Keratinocyte (primary cell): ENCODE data around the gene MAP3K10. TPM values are rescaled to one million over a fixed set of nuclear protein-coding genes. Genes with fewer than 3 reads are reported as not detected.

Source experiments
- DNase-seq: peaks from one replicate; pipeline ENCODE4 v3.0.0-alpha.2; 2011; ENCODE audit warnings: low read depth, missing footprints, low spot score
- FAIRE-seq: peaks from 2 replicates; lab custom pipeline; 2011; peaks lifted over from hg19 to GRCh38; lab: Jason Lieb, UNC
- H2AFZ ChIP-seq: 2 replicates; pipeline ENCODE4 v1.6.0; 2012; ENCODE audit warnings: low read length, control low read depth, inconsistent platforms; ENCODE audit not compliant: control insufficient read depth
- H3K27ac ChIP-seq: 2 replicates; pipeline ENCODE4 v1.5.1; 2011; ENCODE audit warnings: low read length; ENCODE audit not compliant: control insufficient read depth, insufficient read depth
- H3K27me3 ChIP-seq: 3 replicates; pipeline ENCODE4 v1.6.0; 2011; ENCODE audit warnings: low read length; ENCODE audit not compliant: control insufficient read depth, insufficient read depth; ENCODE audit errors: extremely low read depth
- H3K36me3 ChIP-seq, 2 experiments: 2 replicates in 1 of 2; 3 replicates in 1 of 2; pipeline ENCODE4 v1.5.1; 2011; ENCODE audit warnings: low read length in 2 of 2, mild to moderate bottlenecking in 1 of 2; ENCODE audit not compliant: control insufficient read depth in 2 of 2, insufficient read depth in 2 of 2; ENCODE audit errors: extremely low read depth in 1 of 2
- H3K4me1 ChIP-seq: 3 replicates; pipeline ENCODE4 v1.5.1; 2011; ENCODE audit warnings: low read length; ENCODE audit not compliant: control insufficient read depth, insufficient read depth; ENCODE audit errors: extremely low read depth
- H3K4me2 ChIP-seq: 3 replicates; pipeline ENCODE4 v1.6.0; 2011; ENCODE audit warnings: low read depth, low read length; ENCODE audit not compliant: control insufficient read depth, insufficient read depth; ENCODE audit errors: extremely low read depth
- H3K4me3 ChIP-seq, 3 experiments: fragments of 200-600 bp in 1 of 3; sonication (generic) in 1 of 3; 2 replicates in 2 of 3; 3 replicates in 1 of 3; pipeline ENCODE4 v1.5.1; 2011 to 2016; ENCODE audit warnings: low read length in 3 of 3, mild to moderate bottlenecking in 3 of 3, control low read depth in 2 of 3, inconsistent platforms in 1 of 3, low read depth in 1 of 3, mixed read lengths in 1 of 3, mixed run types in 1 of 3, moderate library complexity in 1 of 3; ENCODE audit not compliant: control insufficient read depth in 2 of 3, insufficient read depth in 2 of 3; ENCODE audit errors: extremely low read depth in 1 of 3
- H3K79me2 ChIP-seq: 2 replicates; pipeline ENCODE4 v1.6.0; 2012; ENCODE audit warnings: low read length; ENCODE audit not compliant: control insufficient read depth, insufficient read depth
- H3K9ac ChIP-seq: 3 replicates; pipeline ENCODE4 v1.6.0; 2011; ENCODE audit warnings: low read length; ENCODE audit not compliant: control insufficient read depth, insufficient read depth; ENCODE audit errors: extremely low read depth
- H3K9me1 ChIP-seq: 3 replicates; pipeline ENCODE4 v1.6.0; 2011; ENCODE audit warnings: low read length; ENCODE audit not compliant: control insufficient read depth, insufficient read depth; ENCODE audit errors: extremely low read depth
- H3K9me3 ChIP-seq: 2 replicates; pipeline ENCODE4 v1.5.1; 2012; ENCODE audit warnings: low read depth, low read length; ENCODE audit not compliant: control insufficient read depth
- H4K20me1 ChIP-seq: 3 replicates; pipeline ENCODE4 v1.6.0; 2011; ENCODE audit warnings: low read length; ENCODE audit not compliant: control insufficient read depth, insufficient read depth; ENCODE audit errors: extremely low read depth
- CTCF ChIP-seq, 3 experiments: IDR thresholded peaks in 1 of 3; conservative IDR thresholded peaks in 1 of 3; optimal IDR thresholded peaks in 1 of 3; 2 replicates in 2 of 3; 3 replicates in 1 of 3; pipeline versions ENCODE3 to v1.5.1; 2011; ENCODE audit warnings: low read length in 3 of 3, mild to moderate bottlenecking in 3 of 3, moderate library complexity in 2 of 3, control low read depth in 1 of 3, inconsistent platforms in 1 of 3; ENCODE audit not compliant: insufficient read depth in 2 of 3; ENCODE audit errors: extremely low read depth in 1 of 3
- EZH2 ChIP-seq: IDR thresholded peaks from one replicate; pipeline ENCODE4 v1.6.1; 2012; ENCODE audit warnings: inconsistent platforms, mild to moderate bottlenecking, low read length, moderate library complexity
- dilution Hi-C: fragments of 300-500 bp; cut with MboI; formaldehyde crosslinking; loops from one replicate; pipeline ENCODE4 v1.7.0; 2020; ENCODE audit warnings: low sequenced_read_pairs; ENCODE audit not compliant: extremely low pct_ligation_motif_present
- polyA plus RNA-seq, 5 experiments: library from polyadenylated mRNA; depleted of rRNA in 3 of 5; stranded (reverse) in 3 of 5; stranded (forward) in 1 of 5; unstranded in 1 of 5; fragments of >200 nt; gene quantifications; 1 replicate in 1 of 5; 2 replicates in 3 of 5; 3 replicates in 1 of 5; pipeline versions ENCODE4 v1.2.1 to v1.2.3, GENCODE V29; 2011 to 2012; ENCODE audit warnings: missing spikeins in 2 of 5, low read depth in 1 of 5, low replicate concordance in 1 of 5

Gene MAP3K10
- polyA plus RNA-seq, 1 donor (not counting 4 experiments of a cell fraction or from before 2014, with no cell fraction given), result 2.9 TPM

GRCh38 chr19:40214936-40215335 is 23.7 kb downstream of the MAP3K10 start:
- FAIRE-seq (no peak), DNase-seq (no peak)
- Histone ChIP-seq H3K9me1 (no peaks in the 10 kb centered on the region), H3K4me1 (peaks cover 11% of the 10 kb centered on the region), H3K36me3 (peaks cover 0 to 1% of the 10 kb centered on the region in 2 experiments), H2AFZ (no peak overlapping the region), H3K27ac (no peak overlapping the region), H3K4me3 (no peak overlapping the region), H3K4me2 (no peak overlapping the region), H3K27me3 (peaks cover 29% of the 10 kb centered on the region), H3K9me3 (no peaks in the 10 kb centered on the region), H3K79me2 (no peaks in the 10 kb centered on the region), H3K9ac (no peak overlapping the region), H4K20me1 (no peaks in the 10 kb centered on the region)
- dilution Hi-C loops, result no loop called here
- TF ChIP-seq EZH2, result no peak
- TF ChIP-seq CTCF (optimal IDR thresholded peaks at IDR 0.05 in 1 of 3, IDR thresholded peaks at IDR 0.05 in 1 of 3, conservative IDR thresholded peaks at IDR 0.05 in 1 of 3; ENCODE audit: extremely low read depth in 1 of 3, insufficient read depth in 2 of 3, low read length in 3 of 3), result no peak

- dilution Hi-C loops, result no loop called here
- FAIRE-seq, result no peak
- peaks cover 15% of the 10 kb centered on the region for H3K4me1 ChIP-seq
- no peak for DNase-seq
- H3K4me2 ChIP-seq, result peak overlapping the region; percentile 76
- H3K36me3 ChIP-seq, result peaks cover 0 to 1% of the 10 kb centered on the region in 2 experiments
- no peaks in the 10 kb centered on the region for H4K20me1 ChIP-seq
- H3K79me2 ChIP-seq, result no peaks in the 10 kb centered on the region
- TF ChIP-seq CTCF (optimal IDR thresholded peaks at IDR 0.05 in 1 of 3, IDR thresholded peaks at IDR 0.05 in 1 of 3, conservative IDR thresholded peaks at IDR 0.05 in 1 of 3; ENCODE audit: extremely low read depth in 1 of 3, insufficient read depth in 2 of 3, low read length in 3 of 3), result no peak
- TF ChIP-seq EZH2, result no peak
- H3K4me3 ChIP-seq, result no peak overlapping the region
- no peak overlapping the region for H3K9ac ChIP-seq
- H3K9me1 ChIP-seq, result no peaks in the 10 kb centered on the region
- H3K9me3 ChIP-seq, result no peaks in the 10 kb centered on the region
- no peak overlapping the region for H3K27ac ChIP-seq
- peaks cover 29% of the 10 kb centered on the region for H3K27me3 ChIP-seq
- no peak overlapping the region for H2AFZ ChIP-seq
Measured at GRCh38 chr19:40216013-40216776, 25.0 kb downstream of the MAP3K10 start.
